Neural cell (in vitro differentiated cells): ENCODE measurements around the gene EFCAB8.

ENCODE experiments used
- CTCF ChIP-seq: fragments of 450-650 bp; IDR thresholded peaks from 2 replicates; pipeline ENCODE4 v1.5.1; 2014; ENCODE audit warnings: antibody characterized with exemption, mild to moderate bottlenecking, moderate library complexity; ENCODE audit not compliant: poor library complexity, severe bottlenecking
- MXI1 ChIP-seq: fragments of 450-650 bp; conservative IDR thresholded peaks from 2 replicates; pipeline ENCODE4 v1.6.1; 2014; ENCODE audit warnings: antibody characterized with exemption, mild to moderate bottlenecking; ENCODE audit not compliant: poor library complexity, severe bottlenecking
- POLR2AphosphoS5 ChIP-seq: IDR thresholded peaks from 2 replicates; pipeline ENCODE4 v1.6.1; 2012
- RAD21 ChIP-seq: fragments of 450-650 bp; conservative IDR thresholded peaks from 2 replicates; pipeline ENCODE4 v1.6.1; 2014; ENCODE audit warnings: antibody characterized with exemption, mild to moderate bottlenecking, moderate library complexity
- TAF1 ChIP-seq: IDR thresholded peaks from 2 replicates; pipeline ENCODE4 v1.6.1; 2012; ENCODE audit warnings: low read depth

GRCh38 chr20:32902456-32903420, 44.0 kb downstream of the EFCAB8 start:
- no peak for TF ChIP-seq TAF1
- TF ChIP-seq CTCF: peak; percentile 83
- peak; percentile 77 for TF ChIP-seq RAD21
- TF ChIP-seq MXI1: no peak
- TF ChIP-seq POLR2AphosphoS5: no peak
